SKM-1 (cell line): ENCODE results near the gene SH2D1A.
"Not testable (repeated sequence)": the region's sequence is repeated elsewhere in the genome, so short reads cannot be mapped to it uniquely, and the experiment has no call there.

Experiments used
- DNase-seq: peaks from one replicate; lab custom pipeline; 2025; ENCODE audit not compliant: unreplicated experiment; lab: John Stamatoyannopoulos, UW

The SH2D1A gene

DNA sequence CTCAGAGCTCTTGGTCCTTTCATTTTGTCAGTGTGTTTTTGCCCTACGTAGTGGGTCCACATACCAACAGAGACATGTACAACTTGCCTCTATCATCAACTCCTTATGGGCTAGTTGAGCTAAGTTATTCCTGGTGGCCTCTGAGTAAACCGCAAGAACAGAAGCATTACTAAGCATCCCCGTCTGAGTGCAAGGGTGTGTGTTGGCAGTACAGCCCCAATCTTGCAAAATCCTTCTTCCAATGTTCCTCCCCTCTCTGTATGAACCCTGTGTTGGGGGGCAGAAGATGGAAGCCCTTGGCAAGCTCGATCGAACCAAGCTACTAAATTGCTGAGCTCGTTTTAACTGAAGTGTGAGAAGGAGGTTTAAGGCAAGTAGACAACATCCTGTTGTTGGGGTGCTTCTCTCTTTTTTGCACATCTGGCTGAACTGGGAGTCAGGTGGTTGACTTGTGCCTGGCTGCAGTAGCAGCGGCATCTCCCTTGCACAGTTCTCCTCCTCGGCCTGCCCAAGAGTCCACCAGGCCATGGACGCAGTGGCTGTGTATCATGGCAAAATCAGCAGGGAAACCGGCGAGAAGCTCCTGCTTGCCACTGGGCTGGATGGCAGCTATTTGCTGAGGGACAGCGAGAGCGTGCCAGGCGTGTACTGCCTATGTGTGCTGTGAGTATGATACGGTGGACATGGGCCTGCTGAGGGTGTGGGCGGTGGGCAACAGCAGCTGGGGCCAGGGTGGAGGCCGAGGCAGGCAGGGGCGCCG, at the start of gene SH2D1A:
TSS of gene SH2D1A (plus strand) at position 447 of the 760 bp plus-strand sequence. CDS start at position 527, 80 bp downstream.
- DNase-seq: no peak

DNA sequence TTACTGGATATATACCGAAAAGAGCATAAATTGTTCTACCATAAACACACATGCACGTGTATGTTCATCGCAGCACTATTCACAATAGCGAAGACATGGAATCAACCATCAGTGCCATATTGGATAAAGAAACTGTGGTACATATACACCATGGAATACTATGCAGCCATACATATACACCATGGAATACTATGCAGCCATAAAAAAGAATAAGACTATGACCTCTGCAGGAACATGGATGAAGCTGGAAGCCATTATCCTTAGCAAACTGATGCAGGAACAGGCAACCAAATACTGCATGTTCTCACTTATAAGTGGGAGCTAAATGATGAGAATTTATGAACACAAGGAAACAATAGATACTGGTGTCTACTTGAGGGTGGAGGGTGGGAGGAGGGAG, 47.0 kb upstream of the SH2D1A start:
- DNase-seq: not testable (repeated sequence)

DNA sequence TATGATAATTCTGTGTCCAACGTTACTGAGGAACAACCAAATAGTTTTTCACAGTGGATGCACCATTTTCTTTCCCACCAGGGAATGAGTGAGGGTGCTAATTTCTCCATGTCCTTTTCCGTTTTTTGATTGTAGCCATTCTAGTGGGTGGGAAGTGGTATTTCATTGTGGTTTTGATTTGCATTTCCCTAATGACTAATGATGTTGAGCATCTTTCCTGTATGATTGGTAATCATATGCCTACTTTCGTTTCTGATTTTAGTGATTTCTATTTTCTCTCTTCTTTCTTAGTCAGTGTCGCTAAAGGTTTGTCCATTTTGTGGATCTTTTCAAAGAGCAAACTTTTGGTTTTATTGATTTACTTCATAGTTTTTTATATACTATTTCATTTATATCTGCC, 46.0 kb upstream of the SH2D1A start:
- DNase-seq: no peak

DNA sequence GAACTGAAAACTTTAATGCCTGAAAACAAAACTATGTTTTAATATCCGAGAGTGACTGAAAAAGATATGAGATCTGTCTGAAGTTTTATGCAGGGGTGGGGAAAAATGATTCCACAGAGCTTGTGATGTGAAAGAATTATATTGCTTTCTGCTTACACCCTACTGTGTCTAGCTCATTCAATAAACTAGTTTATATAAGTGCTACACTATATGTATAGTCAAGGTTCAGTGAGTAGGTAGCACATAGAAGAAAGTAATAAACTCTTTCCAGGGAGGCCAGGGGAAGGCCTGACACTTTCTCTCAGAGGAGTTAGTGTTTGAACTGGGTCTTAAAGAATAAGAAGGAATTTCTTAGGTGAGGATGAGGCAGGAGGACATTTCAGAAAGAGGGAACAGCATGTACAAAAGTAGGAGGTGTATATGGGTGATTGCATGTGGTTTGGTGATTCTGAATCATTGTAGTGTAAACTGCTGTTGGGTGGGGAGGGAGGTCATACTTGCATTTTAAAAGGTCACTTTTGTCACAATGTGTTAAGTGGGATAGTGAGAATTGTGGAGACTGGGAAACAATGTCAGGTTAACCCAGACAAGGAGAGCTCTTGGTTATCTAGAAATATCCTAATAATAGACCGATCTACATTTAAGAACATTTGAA, 39.0 kb upstream of the SH2D1A start:
- no peak for DNase-seq

DNA sequence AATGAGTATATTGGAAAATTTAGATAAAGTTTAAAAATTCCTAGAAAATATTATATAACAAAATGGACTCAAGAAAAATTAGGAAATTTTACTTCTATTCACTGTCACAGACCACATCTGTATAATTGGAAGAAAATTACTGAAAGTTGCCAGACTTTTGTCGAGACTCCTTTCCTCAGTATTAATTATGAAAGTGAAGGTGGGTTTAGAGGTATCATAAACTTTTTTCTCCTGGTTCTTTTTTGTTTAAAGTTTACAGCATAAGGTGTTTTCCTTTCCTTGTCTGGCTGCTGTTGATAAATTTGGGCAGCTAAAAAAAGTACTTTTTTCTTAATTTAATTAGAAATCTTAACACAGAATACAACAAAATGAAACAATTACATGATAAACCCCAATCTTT, 20.6 kb upstream of the SH2D1A start:
- no peak for DNase-seq

DNA sequence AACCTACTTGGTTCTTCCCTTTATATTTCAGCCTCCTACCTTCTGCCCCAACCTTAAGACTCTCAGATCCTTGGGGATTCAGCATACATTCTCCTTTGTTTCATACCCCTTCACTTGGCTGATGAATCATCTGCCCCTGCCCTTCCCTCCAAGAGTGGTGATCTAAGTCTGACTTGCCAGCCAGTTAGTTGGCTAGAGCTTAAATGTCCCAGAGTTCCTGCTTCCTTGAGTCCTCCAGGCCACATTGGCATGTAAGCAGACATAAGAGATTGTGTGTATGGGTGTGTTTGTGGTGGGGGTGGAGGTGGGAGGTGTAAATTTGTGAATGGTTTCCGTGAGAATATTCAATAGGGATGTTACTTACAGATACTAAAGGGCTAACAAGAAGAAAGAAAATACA, 17.6 kb upstream of the SH2D1A start:
- DNase-seq: no peak

DNA sequence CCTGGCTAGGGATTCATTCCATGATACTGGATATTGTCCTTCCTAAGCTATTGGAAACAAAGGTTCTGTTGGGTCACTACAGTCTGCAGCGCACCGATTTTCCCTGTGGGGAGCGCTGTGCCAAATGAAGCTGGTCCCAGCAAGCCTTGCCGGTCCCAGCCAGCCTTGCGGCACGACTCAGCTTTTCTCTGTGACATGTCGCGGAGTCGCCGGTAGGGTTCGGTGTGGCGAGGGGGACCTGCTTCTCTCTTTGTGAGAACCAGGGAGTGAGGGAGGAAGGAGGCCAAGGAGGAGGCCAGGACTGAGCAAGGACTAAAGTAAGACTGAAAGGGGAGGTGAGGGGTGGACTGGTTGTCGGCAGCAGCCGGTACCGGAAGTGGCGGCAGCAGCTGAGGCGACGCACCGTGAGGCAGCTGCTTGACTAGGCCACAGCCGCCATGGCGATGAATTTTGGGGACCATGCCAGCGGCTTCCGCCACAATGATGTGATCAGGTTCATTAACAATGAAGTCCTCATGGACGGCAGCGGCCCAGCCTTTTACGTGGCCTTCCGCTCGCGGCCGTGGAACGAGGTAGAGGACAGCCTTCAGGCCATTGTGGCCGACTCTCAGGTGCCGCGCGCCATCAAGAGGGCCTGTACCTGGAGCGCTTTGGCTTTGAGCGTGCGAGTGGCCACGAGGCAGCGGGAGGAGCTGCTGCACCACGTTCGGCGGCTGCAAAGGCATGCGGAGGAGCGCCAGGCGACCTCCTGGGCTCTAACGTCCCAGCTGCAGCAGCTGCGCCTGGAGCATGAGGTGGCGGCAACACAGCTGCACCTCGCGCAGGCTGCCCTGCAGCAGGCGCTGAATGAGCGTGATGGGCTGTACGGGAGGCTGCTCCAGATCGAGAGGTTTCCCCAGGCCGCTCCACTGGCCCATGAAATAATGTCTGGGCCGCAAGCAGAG, 13.6 kb upstream of the SH2D1A start, which contains the start of gene TEX13D:
TSS of gene TEX13D (plus strand) at position 180 of the 944 bp plus-strand sequence. CDS start at position 438, 258 bp downstream.
- DNase-seq: no peak

DNA sequence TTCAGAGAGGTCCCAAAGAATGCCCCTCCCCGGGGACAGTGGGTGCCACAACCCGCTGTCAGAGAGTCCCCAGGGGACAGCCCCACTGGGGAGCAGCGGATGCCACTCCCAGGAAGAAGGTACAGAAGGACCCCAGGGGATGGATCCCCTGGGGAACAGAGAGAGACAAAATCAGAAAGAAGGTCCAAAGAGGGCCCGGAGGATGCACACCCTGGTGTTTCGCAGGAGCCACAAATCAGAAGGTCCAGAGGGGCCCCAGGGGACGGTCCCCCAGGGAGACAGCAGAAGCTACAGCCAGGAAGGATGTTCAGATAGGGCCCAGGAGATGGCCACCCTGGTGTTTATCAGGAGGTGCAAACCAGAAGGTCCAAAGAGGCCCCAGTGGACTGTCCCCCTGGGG, 12.5 kb upstream of the SH2D1A start:
- no peak for DNase-seq

DNA sequence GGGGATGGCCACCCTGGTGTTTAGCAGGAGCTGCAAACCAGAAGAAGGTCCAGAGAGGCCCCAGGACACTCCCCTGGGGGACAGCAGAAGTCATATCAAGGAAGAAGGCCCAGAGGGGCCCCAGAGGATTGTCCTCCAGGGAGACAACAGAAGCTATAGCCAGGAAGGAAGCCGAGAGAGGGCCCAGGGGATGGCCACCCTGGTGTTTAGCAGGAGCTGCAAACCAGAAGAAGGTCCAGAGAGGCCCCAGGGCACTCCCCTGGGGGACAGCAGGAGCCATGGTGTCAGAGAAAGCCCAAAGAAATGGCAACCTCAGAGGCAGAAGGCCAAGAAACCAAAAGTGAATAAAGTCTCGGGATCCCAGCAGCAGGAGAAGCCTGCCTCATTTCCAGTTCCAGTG, 11.8 kb upstream of the SH2D1A start:
- DNase-seq: not testable (repeated sequence)

DNA sequence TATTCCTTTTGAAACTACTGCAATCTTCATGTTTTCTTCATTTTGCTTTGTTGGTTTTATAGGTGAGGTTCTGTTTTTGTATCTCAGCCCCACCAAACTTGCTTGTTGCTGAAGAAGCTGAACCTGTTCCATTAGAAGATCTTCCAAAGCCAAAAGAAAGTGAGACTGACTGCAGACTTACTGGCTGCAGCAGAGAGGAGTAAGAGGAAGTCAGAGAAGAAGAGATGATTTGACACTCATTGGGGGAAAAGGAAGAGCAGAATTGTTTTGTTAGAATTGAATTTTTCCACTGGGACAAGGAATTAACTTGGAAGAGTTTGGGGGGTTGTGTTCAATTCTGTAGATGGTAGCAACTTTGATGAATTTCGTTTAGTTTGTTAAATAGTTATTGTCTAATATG, 10.8 kb upstream of the SH2D1A start:
- DNase-seq: no peak

DNA sequence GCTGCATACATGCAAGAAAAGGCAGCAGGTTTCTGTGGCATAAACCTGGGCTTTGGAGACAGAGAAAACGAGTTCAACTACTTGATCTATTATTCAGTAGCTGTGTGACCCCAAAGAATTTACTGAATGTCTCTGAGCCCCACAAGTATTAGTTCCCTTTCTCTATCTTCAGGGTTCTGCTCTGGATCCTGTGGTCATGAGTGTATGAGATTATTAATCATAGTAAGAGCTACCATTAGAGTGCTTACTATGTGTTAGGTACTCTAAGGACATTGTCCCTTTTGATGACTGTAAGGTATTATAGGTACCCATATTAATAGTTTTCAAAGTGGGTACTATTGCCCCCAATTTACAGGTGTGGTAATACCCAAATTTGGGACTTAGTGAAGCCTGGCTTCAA, 8.4 kb upstream of the SH2D1A start:
- DNase-seq: no peak

DNA sequence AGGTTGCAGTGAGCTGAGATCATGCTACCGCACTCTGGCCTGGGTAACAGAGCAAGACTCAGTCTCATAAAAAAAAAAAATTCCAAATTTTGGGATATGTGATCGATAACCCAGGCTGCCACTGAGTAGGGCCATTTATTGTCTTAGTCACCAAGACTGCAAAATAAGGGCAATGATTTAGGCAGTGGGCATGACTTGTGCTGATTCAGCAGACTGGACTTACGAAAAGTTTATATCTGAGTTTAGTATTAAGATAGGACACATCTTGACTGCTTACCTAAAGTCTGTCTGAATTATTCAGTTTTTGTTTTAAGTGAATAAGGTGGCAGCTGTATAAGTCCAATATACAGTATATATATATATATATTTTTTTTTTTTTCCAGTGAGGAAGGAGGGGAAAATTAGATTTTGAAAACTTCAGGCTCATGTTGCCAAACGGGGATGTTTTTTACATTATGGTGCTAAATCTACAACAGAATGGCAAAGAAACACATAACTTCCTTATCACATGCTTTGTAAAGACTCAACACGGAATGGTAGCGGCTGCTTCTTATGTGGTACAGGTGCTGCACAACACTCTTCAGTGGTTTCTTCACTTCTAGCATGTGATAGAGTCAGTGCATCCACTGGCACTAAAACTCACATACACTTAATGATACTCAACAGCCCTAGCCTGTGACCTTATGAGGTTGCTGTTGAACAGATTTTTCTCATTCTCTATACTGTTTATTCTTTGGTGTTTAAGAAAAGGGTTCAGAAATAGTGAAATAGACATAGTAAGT, 7.4 kb upstream of the SH2D1A start:
- DNase-seq: no peak

DNA sequence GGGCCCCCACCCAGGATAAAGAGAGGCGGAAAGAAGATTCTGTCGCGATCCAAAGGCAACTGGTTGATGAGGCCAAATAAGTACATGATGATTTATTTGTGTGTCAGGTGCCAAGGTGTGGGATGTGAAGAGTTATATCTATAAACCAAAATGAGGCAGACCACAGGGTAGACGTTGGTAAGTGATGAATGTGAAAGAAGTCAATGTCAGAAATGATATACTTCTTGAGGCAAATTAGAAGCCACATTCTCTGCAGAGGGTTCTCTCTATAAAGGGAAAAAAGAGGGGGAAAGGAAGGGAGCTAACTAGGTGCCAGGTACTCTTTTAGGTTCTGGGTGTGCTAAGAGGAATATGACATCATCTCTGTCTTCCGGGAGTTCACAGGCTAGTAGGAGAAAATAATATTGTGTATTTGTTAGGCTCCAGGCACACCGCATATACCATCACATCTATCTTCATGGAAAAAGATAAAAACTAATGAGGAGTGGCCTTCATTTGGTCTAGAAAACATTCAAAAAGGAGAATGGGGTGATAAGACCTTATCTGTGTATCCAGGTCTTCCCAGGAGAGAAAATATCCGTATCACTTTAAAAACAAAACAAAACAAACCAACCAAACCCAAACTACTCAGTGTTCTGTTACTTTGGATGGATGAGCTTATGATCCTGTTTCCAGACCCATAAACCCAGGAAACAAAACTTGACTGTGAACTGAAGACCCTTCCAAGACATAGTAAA, 4.8 kb upstream of the SH2D1A start:
- no peak for DNase-seq

DNA sequence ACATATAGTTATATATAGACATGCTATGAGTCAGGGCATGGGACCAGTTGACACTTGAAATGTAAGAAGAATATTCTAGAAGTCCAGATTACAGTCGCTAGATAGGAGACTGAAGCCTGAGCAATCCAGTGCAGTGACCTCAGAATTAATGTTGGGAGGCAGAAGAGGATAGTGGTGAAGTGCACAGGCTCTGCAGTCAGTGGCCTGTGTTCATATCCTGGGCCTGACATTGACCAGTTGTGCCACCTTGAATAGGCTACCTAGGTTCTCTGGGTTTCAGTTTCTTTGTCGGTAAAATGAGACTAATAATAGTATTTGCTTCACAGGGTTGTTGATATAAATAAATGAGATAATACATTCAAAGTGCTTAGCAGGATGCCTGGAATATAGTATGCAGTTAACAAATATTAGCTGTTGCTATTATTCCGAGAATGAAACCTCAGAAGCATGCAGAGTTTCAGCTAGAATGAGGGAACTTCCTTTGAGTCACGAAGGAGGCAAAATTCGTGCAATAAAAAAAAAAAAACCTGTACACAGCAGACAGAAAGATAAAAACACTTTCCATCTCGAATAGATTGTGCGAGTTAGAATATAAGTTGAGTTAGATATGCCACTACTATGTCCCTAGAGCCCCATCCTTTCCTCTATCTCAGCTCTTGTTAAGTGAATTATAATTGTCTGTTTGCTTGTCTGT, 4.0 kb upstream of the SH2D1A start:
- no peak for DNase-seq

DNA sequence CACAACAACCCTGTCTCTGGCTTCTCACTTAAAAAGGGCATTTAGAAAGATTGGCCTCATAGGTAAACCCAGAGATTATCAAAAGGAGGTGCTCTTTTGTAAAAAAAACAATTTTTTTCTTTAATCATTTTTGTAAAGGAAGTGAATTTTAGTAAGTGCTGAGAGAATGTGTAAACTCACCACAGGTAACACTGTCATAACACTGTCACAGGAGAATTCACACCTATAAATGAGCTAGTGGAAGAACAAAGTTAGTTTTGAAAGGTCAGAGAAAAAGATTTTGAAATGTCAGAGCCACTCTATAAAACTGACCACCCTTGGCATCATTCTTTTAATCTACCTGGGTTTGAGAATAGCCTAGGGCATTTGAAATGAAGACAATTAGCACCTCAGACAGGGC, 3.3 kb upstream of the SH2D1A start:
- no peak for DNase-seq

DNA sequence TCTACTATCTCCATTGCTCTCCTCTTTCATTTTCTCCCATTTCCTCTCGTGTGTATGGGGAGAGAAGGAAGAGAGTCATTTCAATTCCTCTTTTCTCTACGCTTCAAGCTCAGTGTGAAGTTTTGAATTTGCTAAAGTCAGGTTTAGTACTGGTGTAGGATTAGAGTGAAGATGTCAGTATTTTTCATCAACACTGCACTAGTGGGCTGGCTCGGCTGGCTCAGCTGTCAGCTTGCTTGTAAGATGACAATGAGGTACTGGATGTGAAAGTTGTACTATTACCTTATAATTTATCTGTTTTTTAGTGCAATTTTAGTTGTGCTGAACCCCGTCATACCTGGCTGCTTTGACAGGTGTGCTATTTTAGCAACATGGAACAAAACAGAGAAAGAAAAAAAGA, 2.1 kb upstream of the SH2D1A start:
- no peak for DNase-seq

DNA sequence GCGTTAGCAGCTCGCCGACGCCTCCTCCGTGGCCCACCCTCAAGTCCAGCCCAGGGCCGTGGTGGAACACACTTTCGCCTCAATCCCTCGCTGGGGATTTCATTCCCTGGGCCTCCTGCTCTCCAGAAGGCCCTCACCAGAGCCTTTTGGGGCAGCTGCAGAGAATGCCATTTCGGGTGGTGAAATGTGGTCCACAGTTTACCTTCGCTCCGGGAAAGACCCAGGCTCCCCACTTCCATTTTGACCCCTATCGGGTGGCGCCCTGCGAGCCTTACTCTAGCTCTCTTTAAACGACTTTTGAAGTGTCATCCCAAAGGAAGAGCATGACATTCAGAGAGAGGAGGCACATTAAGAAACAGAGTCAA, 496 bp downstream of the SH2D1A start:
- DNase-seq: no peak

DNA sequence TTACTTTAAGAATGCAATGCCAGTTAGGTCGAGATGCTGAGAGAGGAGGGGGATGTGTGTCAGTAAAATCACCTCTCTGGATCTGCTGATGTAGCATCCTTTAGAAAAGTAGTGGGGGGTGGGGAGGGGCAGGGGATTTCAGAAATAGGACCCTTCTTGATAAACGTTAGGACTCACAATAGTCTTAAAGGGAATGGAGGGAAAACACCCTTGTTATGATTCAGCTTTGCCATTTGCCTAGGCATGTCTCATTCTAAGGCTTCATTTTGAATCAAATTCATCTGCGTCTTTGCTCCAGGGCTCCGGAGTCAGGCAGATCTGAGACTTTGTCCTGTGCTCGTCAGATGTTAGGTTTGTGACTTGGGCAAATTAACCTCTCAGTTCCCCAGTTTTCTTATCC, 879 bp downstream of the SH2D1A start:
- DNase-seq: no peak

DNA sequence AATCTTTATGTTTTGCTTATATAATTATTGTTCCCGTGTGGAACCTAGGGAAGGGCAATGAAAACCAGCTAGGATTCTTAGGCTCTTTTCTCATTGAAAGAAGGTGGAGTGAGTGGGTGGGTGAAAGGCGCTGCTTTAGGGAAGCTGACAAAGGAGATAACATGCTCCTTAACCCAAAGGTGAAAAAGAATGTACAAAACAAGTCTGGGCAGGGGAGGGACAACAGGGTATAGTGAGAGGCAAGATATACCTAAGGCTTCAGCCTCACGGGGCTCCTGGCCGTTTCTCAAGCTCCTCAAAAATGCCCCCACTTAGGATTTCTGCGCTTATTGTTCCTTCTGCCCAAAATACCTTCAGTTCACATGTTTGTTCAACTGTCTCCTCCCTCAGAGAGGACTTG, 1.8 kb downstream of the SH2D1A start:
- DNase-seq: no peak
